ENCODE measurements around the gene IL22.

- no peak for TF ChIP-seq CTCF (IDR thresholded peaks at IDR 0.05)
- TF ChIP-seq POLR2A (IDR thresholded peaks at IDR 0.05) = no peak
Measured at GRCh38 chr12:68240079-68240478, 13.3 kb downstream of the IL22 start.
